Left kidney (tissue), 8 donors: ENCODE data around the gene PAGE3. TPM values are rescaled to one million over a fixed set of nuclear protein-coding genes. Genes with fewer than 3 reads are reported as not detected.
A peak's percentile ranks its signal among the peaks of the same experiment; 100 is the strongest.

ENCODE experiments used
- DNase-seq: peaks from one replicate; pipeline ENCODE4 v3.0.0-alpha.2; 2013
- long read RNA-seq, 8 donors: transcript quantifications; one replicate each; lab custom pipeline, GENCODE V29; 2026
- polyA plus RNA-seq: library from polyadenylated mRNA; unstranded; fragments of 120-200 nt; gene quantifications from one replicate; pipeline ENCODE4 v1.2.1, GENCODE V29; 2013; ENCODE audit not compliant: insufficient read length

PAGE3 gene
- not detected for polyA plus RNA-seq
- long read RNA-seq, donor 1 = 0 reads
- long read RNA-seq, donor 2 = 0 reads
- long read RNA-seq, donor 3 = 0 reads
- long read RNA-seq, donor 4 = 0 reads
- long read RNA-seq, donor 5 = 0 reads
- long read RNA-seq, donor 6 = 0 reads
- long read RNA-seq, donor 7 = 0 reads
- long read RNA-seq, donor 8 = 0 reads

DNA sequence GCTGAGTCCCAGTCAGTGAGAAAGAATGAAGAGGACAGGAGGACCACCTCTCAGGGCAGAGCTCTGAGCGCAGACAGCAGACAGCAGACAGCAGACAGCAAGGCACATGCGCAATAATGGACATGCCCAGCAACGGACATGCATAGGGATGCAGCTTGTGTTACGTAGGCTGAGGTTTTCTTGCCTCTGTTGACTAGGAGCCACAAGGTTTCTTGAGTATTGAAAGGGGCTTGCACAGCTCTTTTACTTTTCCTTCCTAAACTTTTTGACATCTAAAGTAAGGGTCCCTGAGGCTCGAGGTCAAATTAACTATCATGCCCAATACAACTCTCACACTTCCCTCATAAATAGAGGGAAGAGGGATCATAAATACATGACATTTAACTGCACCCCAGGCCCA lies at the start of gene PAGE3:
Gene PAGE3 (minus strand): TSS at position 101 of the 400 bp plus-strand sequence. CDS start 1,013 bp downstream, outside the sequence.
- no peak for DNase-seq

DNA sequence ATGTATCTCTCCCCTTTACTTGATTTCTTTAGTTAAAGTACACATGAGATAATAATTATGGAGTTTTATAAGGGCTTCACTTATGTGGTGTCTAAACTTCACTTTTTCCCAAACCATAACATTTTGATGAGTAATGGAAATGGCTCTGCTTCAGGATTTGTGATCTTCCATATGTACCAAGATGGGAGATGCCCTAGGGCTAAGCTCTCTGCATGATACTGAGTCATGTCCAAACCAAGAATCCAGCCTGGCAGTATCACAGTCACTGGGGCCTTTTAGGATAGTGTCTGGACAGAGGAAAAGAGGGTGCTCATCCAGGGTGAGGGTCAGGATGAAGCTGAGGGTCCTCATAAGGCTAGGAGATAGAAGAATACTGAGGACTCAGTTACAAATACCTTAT lies 47.9 kb upstream of the PAGE3 start:
- DNase-seq = no peak

DNA sequence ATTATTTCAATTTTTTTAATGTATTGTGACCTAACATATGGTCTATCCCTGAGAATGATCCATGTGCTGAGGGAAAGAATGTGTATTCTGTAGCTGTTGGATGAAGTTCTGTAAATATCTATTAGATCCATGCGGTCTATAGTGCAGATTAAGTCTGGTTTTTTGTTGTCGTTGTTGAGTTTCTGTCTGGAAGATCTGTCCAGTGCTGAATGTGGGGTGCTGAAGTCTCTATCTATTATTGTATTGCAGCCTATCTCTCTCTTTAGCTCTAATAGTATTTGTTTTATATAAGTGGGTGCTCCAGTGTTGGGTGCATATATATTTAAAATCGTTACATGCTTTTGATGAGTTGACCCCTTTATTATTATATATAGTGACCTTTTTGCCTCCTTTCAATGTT lies 26.2 kb upstream of the PAGE3 start:
- DNase-seq = no peak

DNA sequence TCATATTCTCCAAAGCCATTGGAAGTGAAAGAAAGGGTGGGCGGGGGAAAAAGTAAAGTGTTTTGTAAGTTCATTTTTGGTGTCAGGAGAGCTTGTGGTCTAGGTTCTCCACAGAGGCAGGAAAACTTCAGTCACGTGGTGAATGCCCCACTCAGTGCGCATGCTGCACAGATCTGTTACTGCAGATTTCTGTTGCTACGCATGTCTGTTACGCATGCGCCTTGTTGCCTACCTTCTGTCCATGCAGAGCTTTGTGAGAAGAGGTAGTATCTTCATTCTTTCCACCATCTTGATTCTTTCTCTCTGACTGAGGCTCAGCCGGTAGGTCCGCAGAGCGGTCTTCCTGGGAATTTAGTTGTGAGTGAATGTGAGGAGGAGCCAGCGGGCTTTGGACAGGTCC lies 15.1 kb upstream of the PAGE3 start:
- no peak for DNase-seq

DNA sequence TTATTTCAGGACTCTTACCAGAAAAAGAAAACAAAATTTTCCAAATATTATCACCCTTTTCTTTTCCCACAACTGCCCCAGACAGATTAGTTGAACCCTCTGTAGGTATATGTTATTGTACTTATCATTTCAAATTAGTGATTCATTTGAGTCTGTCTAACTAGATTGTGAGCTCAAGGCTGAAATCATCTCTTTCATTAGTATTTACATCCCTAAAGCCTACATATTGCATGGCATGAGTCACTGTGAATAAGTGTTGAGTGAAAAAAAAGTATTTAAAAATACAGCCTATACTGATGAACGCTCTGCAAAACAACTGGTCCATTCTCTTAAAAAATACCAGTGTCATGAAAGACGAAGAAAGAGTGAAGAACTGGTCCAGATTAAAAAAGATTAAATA lies 3.9 kb downstream of the PAGE3 start:
- no peak for DNase-seq

DNA sequence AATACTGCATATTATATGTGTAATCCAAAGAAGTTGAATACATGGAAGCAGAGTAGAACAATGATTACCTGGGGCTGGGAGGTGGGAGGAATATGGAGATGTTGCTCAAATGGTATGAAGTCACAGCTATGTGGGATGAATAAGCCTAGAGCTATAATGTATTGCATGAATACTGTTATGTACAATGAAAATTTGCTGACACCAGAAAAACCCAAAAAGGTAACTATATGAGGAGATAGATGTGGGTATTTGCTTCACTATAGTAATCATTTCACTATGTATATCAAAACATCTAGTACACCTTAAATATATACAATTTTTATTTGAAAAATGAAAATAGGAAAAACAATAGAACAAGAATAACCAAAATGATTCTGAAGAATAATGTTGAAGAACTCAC lies 11.2 kb downstream of the PAGE3 start:
- no peak for DNase-seq

DNA sequence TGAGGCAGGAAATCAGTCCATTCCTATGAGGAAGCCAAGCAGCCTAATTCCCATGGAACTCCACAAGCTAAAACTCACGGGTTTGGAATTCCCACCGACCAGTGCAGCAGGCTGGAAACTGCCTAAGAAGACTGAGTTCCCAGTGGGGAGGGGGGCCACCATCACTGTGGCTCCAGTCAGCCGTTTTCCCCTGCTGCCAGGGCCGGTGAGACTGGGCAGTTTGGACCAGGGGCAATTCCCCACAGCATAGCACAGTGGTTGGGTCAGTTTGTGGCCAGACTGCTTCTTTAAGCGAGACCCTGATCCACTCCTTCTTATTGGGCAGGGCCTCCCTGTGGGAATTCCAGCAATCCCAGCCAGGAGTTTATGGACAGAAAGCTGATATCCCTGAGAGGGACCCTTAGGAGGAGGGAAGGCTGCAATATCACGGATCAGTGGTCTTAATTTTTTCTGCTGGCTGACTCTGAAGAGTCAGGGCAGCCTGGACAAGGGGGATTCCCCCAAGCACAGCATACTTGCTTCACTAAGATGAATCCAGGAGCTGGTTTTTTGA lies 23.9 kb downstream of the PAGE3 start:
- peak; percentile 0 for DNase-seq

GRCh38 chrX:55220119-55220794 lies 44.5 kb downstream of the PAGE3 start, which contains the start of gene PAGE5:
Gene PAGE5, plus strand, starts transcription at chrX:55220346. Its CDS starts 1,037 bp downstream, at chrX:55221383.
- DNase-seq = no peak

- DNase-seq = no peak
Measured at GRCh38 chrX:55213381-55213780, 51.3 kb downstream of the PAGE3 start.

DNA sequence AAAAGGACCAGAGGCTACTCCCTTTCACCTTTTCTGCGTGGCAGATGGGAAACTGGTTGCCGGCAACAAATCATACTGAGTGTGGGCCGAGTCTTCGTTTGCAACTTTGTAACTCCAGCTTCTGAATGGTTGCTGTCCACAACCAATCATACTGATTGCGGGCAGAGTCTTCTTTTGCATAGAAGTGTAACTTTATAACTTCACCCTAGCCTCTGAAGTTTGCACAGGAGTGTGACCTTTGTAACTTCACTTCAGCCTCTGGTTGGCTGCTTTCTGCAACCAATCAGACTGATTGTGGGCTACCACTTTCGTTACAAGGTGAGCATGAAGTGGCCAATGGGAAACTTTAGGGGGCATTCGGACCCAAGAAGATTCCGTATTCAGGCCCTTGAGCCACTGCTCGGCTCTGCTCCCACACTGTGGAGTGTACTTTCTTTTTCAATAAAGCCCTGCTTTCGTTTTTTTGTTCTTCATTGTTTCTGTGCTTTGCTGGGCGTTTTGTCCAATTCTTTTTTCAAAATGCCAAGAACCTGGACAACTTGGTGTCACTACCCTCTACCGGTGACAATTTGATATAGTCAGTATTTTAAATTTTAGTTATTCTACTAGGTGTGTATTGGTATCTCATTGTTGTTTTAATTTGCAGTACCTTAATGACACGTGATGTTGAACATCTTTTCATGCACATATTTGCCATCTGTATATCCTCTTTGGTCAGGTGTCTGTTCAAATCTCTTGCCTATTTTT lies 53.6 kb downstream of the PAGE3 start:
- no peak for DNase-seq

Other genes with a start within 250 kb of the PAGE3 start
- gene ALAS2, start 233.9 kb downstream of the PAGE3 start, polyA plus RNA-seq = 8.1 TPM
- 0.32 TPM for gene PAGE2B, start 189.9 kb downstream of the PAGE3 start, polyA plus RNA-seq
- not detected for gene PAGE2, start 175.9 kb downstream of the PAGE3 start, polyA plus RNA-seq
- not detected for gene PAGE5, start 44.6 kb downstream of the PAGE3 start, polyA plus RNA-seq
- gene MAGEH1, start 187.2 kb upstream of the PAGE3 start, polyA plus RNA-seq = 63.2 TPM
- gene USP51, start 224.9 kb upstream of the PAGE3 start, polyA plus RNA-seq = 13.9 TPM